ENCODE measurements around the gene TOR1A. TPM values are rescaled to one million over a fixed set of nuclear protein-coding genes. Genes with fewer than 3 reads are reported as not detected.

TOR1A gene
- total RNA-seq, 1 experiment from 2014 or later, result 24.4 TPM

- no peak for ATAC-seq
- H3K36me3 ChIP-seq (ENCODE audit: control insufficient read depth in 1 of 2, insufficient read depth in 2 of 2, low read length in 2 of 2), result no peaks in the 10 kb centered on the region
- RAD21 ChIA-PET (ENCODE audit: low non-redundant PET in 1 of 2, low total read pairs in 2 of 2, uncharacterized antibody in 2 of 2, unreplicated experiment in 2 of 2), result no interaction called here
- peaks cover 4 to 7% of the 10 kb centered on the region in 2 experiments; a peak in 2 of 4 replicates for H3K4me1 ChIP-seq (ENCODE audit: control insufficient read depth in 1 of 2, insufficient read depth in 2 of 2, low read length in 2 of 2)
- intact Hi-C loops (cut with micrococcal nuclease), result no loop called here
- no peaks in the 10 kb centered on the region for H3K9me2 ChIP-seq (ENCODE audit: insufficient read depth)
- BruUV-seq (replicated peaks), result no TSS peak
- CTCF ChIA-PET, result no interaction called here
- POLR2A ChIA-PET, result interaction anchor here (0.7 kb wide), 1 partner anchor 132 kb away, joined by 3 read pairs; no protein-coding TSS in a partner anchor
- H3K9ac ChIP-seq (ENCODE audit: low read length), result no peak overlapping the region
- peak; percentile 13; the same call in 1 of the 2 replicates for TF ChIP-seq RAD21 (IDR thresholded peaks at IDR 0.05; ENCODE audit: low read depth)
- TF ChIP-seq EZH2phosphoT487 (IDR thresholded peaks at IDR 0.05; ENCODE audit: borderline replicate concordance), result no peak
- no peak overlapping the region for H3K27ac ChIP-seq (ENCODE audit: low read depth, low read length)
- H3K9me3 ChIP-seq (ENCODE audit: control insufficient read depth in 1 of 2, insufficient read depth in 1 of 2, low read depth in 1 of 2, low read length in 2 of 2), result no peaks in the 10 kb centered on the region
- no peak for DNase-seq (ENCODE audit: low read depth, low spot score)
- H3K4me3 ChIP-seq (replicated peaks in 1 of 2; ENCODE audit: low read depth in 1 of 2, low read length in 2 of 2), result no peak overlapping the region
- H3K27me3 ChIP-seq (ENCODE audit: insufficient read depth, low read length), result no peaks in the 10 kb centered on the region
- no peaks in the 10 kb centered on the region for H4K20me1 ChIP-seq (ENCODE audit: insufficient read depth)
- H3K79me2 ChIP-seq (ENCODE audit: insufficient read depth, low read length), result no peaks in the 10 kb centered on the region
- H2AFZ ChIP-seq (ENCODE audit: low read depth, low read length, poor library complexity, severe bottlenecking), result no peak overlapping the region
- no peak overlapping the region for H3K4me2 ChIP-seq (ENCODE audit: low read length)
Observed at GRCh38 chr9:129841071-129841470, 17.1 kb upstream of the TOR1A start.

DNA sequence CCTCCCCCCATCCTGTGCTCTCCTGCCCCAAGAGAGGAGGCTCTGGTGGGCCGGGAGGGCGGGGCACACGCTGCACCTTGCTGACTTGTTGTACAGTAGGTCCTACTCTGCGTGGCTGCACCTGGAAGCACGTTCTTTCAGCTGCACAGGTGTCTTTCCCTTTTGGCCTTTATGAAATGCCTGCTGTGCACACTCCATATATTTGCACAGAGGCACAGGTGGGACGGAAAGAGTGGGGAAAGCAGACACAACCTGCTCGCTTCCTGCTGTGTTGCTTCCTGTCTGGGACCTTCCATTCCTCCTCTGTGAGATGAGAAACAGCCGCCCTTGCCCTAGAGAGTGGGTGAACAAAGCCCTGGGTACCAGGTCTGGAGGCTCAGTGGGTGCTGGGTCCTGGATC is 16.1 kb upstream of the TOR1A start:
- DNase-seq (ENCODE audit: low read depth, low spot score), result no peak
- TF ChIP-seq POLR2A (IDR thresholded peaks at IDR 0.05; ENCODE audit: borderline replicate concordance, extremely low read depth, insufficient read depth, insufficient read length) (no peak), YY1 (IDR thresholded peaks at IDR 0.05; ENCODE audit: extremely low read depth, insufficient replicate concordance, low read depth, low read length) (no peak), ZFX (IDR thresholded peaks at IDR 0.05) (no peak), SRF (IDR thresholded peaks at IDR 0.05; ENCODE audit: low read depth) (no peak), JUND (IDR thresholded peaks at IDR 0.05) (no peak), CBX3 (IDR thresholded peaks at IDR 0.05; ENCODE audit: low read depth) (no peak), EZH2 (IDR thresholded peaks at IDR 0.05) (no peak), TCF7L2 (IDR thresholded peaks at IDR 0.05; ENCODE audit: borderline replicate concordance, extremely low read depth, insufficient read depth, insufficient read length) (no peak), ELF1 (IDR thresholded peaks at IDR 0.05; ENCODE audit: borderline replicate concordance, low read depth) (no peak), EZH2phosphoT487 (IDR thresholded peaks at IDR 0.05; ENCODE audit: borderline replicate concordance) (no peak), POLR2AphosphoS5 (IDR thresholded peaks at IDR 0.05; ENCODE audit: low read depth, low read length) (no peak), REST (IDR thresholded peaks at IDR 0.05; ENCODE audit: low read depth) (no peak), SP1 (IDR thresholded peaks at IDR 0.05; ENCODE audit: low read depth) (no peak), MAX (IDR thresholded peaks at IDR 0.05) (no peak), EGR1 (IDR thresholded peaks at IDR 0.05; ENCODE audit: low read depth) (no peak)
- TF ChIP-seq, protein P1, sequence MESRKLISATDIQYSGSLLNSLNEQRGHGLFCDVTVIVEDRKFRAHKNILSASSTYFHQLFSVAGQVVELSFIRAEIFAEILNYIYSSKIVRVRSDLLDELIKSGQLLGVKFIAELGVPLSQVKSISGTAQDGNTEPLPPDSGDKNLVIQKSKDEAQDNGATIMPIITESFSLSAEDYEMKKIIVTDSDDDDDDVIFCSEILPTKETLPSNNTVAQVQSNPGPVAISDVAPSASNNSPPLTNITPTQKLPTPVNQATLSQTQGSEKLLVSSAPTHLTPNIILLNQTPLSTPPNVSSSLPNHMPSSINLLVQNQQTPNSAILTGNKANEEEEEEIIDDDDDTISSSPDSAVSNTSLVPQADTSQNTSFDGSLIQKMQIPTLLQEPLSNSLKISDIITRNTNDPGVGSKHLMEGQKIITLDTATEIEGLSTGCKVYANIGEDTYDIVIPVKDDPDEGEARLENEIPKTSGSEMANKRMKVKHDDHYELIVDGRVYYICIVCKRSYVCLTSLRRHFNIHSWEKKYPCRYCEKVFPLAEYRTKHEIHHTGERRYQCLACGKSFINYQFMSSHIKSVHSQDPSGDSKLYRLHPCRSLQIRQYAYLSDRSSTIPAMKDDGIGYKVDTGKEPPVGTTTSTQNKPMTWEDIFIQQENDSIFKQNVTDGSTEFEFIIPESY (IDR thresholded peaks at IDR 0.05; ENCODE audit: extremely low read depth, insufficient replicate concordance, low read length), result no peak

More for the DNA sequence above, 16.1 kb upstream of the TOR1A start:
- Histone ChIP-seq H3K4me1 (ENCODE audit: control insufficient read depth in 1 of 2, insufficient read depth in 2 of 2, low read length in 2 of 2) (peaks cover 4 to 10% of the 10 kb centered on the region in 2 experiments; a peak in 2 of 4 replicates), H3K27ac (ENCODE audit: low read depth, low read length) (no peak overlapping the region), H3K4me3 (replicated peaks in 1 of 2; ENCODE audit: low read depth in 1 of 2, low read length in 2 of 2) (no peak overlapping the region), H4K20me1 (ENCODE audit: insufficient read depth) (no peaks in the 10 kb centered on the region), H3K9ac (ENCODE audit: low read length) (no peak overlapping the region), H3K79me2 (ENCODE audit: insufficient read depth, low read length) (no peaks in the 10 kb centered on the region), H2AFZ (ENCODE audit: low read depth, low read length, poor library complexity, severe bottlenecking) (no peak overlapping the region), H3K36me3 (ENCODE audit: control insufficient read depth in 1 of 2, insufficient read depth in 2 of 2, low read length in 2 of 2) (no peaks in the 10 kb centered on the region), H3K4me2 (ENCODE audit: low read length) (no peak overlapping the region), H3K27me3 (ENCODE audit: insufficient read depth, low read length) (no peaks in the 10 kb centered on the region), H3K9me2 (ENCODE audit: insufficient read depth) (no peaks in the 10 kb centered on the region), H3K9me3 (ENCODE audit: control insufficient read depth in 1 of 2, insufficient read depth in 1 of 2, low read depth in 1 of 2, low read length in 2 of 2) (no peaks in the 10 kb centered on the region)
- ChIA-PET POLR2A (no interaction called here), CTCF (no interaction called here), RAD21 (ENCODE audit: low non-redundant PET in 1 of 2, low total read pairs in 2 of 2, uncharacterized antibody in 2 of 2, unreplicated experiment in 2 of 2) (no interaction called here)
- BruUV-seq (replicated peaks), result no TSS peak
- no peak for ATAC-seq
- intact Hi-C loops (cut with micrococcal nuclease), result no loop called here
